NCI-H460 (cell line): ENCODE data around the gene SIGLEC1. TPM values are rescaled to one million over a fixed set of nuclear protein-coding genes. Genes with fewer than 3 reads are reported as not detected.

Experiments
- DNase-seq: peaks from one replicate; pipeline ENCODE4 v3.0.0-alpha.2; 2016; ENCODE audit warnings: low read depth; ENCODE audit errors: extremely low read depth
- total RNA-seq: library from RNA; depleted of rRNA; stranded (reverse); fragments of >200 nt; shearing (Covaris generic); gene quantifications from 2 replicates; pipeline ENCODE4 v1.2.3, GENCODE V29; 2014

SIGLEC1 gene
- total RNA-seq, 1 experiment from 2014 or later = not detected

DNA sequence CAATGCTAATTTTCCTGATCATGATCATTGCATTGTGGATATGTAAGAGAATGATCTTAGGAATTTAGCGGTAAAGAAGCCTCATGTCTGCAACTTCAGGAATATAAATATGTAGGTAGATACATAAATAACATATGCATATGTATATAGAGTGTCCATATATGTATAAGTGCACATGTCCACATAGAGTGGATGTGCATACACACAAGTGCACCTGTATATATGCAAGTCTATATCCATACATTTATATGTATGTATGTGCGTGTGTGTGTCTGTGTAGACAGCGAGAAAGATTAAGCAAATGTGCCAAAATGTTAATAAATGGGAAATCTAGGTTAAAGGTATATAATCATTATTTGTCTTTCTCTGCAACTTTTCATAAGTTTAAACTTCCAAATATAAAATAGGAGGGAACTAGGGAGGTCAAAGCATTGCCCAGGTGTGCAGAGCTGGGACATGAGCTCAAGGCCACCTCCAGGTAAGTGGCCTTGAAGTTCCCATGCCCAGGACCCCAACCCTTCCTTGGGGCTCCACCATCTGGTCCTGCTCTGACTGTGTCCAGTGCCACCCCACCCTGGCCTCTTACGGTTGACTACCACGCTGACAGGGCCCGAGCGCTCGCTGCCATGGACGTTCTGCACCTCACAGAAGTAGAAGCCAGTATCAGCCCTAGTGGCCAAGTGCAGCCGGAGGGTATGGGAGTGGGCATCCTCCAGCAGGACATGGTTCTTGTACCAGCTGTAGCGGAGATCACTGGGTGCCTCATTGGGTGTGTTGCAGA is 9.6 kb downstream of the SIGLEC1 start:
- DNase-seq = no peak

DNA sequence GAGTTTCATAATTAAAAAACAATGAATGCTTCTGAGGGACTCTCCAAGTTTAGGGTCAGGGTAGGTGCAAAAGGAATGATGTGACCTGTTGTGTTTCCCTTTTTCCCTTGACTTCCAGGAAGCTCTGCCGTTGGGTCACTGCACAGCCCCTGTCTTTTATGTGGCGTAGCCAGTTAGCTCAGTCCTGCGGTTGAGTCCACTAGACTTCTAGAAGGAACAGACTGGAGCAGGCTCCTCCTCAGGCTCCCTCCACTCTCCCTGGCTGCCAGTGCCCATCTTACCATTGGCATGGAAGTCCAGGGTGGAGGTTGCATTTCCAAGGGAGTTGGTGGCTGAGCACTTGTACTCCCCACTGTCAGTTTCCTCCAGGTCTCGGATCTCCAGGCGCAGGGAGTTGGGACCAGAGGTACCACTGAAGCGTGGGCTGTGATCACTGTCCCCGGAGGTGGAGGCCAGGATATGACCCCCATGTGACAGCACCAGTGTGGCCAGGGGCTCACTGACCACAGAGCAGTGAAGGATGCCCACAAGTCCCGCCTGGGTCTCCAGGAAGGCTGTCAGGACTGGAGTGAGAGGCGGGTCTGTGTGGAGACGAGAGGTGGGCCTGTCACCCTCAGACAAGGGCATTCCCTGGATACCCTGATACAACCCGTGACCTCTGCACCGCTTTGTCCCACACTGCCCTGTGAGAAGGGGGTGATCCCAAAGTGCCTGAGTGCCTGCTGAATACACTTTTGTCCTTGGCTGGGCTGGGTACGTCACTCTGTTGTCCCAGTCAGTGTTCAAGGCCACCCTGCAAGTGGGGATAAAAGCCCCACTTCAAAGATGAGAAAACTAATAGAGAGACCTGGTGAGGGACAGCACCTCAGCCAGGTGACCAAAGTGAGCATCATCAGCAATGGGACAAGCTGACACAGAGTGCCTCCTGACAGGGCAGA is 11.1 kb downstream of the SIGLEC1 start:
- no peak for DNase-seq

DNA sequence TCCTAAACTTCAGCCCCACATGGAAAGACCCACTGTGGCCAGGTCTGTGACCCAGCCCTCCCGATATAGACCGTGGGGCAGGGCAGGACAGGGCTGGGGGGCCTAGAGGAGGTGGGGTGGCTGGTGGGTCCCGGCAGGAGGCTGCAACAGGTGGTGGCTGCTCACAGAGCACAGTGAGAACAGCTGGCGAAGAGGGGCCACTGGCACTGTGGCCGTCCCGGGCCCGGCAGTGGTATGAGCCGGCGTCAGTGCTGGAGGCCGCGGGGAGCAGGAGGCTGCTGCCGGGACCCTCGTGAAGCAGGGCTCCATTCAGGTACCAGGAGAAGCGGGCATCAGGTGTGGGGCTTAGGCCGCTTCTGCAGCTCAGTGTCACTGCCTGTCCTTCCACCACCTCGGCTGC is 13.4 kb downstream of the SIGLEC1 start:
- DNase-seq = no peak

DNA sequence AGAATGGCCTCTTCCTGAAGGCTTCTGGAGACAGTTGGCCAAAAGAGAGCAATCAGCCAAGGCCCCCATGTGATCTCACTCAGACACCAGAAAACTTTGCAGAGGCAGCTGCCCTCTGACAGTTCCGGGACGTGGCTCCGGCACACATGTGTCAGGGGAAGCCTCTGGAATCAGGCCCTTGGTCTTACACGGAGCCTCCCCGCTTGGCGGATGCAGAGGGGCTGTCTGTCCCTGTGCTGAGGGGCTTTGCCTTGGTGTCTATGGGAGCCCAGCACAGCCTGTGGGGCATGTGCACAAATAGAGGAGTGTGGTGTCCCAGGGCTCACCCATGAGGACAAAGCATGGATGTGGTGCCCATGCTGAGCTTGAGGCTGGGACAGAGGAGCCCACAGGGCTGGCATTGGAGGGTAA is 13.8 kb downstream of the SIGLEC1 start:
- DNase-seq = no peak

DNA sequence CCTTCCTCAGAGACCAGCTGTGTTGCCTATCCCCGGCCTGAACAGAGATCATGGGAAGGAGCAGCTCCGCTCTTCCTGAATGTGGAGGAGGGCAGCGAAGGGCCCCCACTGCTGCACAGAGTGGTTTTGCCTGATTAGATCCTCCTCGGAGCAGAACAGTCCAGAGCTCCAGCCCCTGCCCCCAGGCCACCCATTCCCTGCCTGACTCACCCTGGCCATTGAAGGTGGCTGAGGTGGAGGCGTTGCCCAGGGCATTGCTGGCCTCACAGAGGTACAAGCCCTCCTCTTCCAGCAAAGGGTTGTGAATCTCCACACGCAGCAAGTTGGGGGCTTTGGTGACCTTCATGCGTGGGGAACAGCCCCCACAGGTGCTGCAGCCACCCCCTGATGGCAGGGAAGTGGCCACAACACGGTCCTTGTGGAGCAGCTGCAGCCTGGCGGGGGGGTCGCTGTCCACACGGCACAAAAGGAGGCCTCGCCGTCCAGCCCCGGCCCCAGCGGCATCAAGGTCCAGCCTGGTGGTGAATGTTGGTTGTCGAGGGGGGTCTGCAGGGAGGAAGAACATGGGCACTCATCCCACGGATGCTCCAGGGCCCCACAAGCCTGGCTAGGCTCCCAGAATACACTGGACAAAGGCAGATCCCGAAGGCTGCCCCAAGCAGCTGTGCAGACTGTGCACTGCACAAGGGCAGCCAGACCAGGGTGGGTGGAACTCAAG is 14.7 kb downstream of the SIGLEC1 start:
- no peak for DNase-seq

DNA sequence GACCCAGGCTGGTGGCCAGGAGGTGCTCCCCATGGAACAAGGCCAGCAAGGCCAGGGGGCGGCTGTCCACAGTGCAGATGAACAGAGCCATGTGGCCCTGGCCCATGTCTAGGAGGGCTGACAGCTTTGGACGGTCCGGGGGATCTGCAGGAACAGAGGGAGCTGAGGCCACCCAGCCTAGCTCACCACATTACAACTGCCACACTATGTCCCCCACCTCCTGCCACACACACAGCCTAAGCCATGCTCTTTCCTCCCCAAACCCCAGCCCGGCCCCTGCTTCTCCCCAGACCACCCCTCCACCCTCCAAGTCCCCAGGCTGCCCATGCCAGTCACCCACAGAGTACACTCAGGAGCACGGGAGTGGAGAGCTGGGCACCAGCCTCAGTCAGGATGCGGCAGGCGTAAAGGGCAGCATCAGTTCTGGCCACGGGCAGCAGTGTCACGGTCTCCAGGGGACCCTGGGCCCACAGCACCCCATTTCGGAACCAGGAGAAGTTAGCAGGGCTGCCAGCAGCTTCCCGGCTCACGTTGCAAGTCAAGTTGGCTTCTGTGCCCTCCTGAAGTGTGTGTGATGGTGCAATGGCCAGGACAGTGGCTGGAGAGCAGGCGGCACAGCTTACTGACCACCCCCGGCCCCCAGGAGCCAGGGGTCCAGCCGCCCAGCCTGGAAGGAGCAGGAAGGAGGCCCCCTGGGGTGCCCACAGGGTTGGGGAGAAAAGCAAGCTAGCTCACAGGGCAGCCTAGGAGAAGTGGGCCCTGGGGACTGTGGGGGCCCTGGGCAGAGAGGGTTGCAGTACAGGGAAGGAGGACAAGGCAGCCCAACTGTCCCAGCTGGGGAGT is 15.4 kb downstream of the SIGLEC1 start:
- no peak for DNase-seq

DNA sequence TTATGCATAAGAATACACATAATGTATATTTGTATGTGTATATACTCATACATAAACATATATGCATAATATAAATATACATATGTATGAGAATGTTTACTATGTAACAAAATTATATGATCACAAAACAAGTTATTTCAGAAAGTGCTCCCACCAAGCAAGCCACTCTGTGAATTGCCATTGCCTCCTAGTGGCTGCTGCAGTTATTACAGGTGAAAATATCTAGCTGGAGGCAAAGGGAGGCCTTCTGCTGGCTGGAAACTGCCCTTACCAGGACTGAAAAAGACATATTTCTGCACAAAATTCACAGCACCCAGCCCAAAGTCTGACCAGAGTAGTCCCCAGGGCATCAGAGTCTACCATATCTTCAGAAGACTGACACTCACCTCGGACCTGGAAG is 16.2 kb downstream of the SIGLEC1 start:
- DNase-seq = no peak

DNA sequence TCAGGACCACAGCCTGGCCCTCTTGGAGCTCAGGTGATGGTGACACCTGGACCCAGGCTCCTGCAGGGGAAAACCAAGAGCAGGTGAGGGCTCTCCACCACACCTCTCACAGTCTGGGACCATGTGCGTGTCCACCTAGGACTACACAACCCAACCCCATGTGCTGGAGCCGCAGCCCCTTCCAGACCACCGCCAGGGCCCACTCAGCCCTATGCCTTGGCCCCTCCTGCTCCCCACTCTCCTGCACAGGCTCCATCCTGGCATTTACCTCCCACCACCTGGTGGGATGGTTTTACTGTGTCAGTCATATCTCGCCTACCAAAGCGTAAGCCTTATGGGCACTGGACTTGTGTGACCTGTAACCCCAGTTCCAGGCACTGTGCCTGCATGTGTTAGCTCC is 17.5 kb downstream of the SIGLEC1 start:
- no peak for DNase-seq

DNA sequence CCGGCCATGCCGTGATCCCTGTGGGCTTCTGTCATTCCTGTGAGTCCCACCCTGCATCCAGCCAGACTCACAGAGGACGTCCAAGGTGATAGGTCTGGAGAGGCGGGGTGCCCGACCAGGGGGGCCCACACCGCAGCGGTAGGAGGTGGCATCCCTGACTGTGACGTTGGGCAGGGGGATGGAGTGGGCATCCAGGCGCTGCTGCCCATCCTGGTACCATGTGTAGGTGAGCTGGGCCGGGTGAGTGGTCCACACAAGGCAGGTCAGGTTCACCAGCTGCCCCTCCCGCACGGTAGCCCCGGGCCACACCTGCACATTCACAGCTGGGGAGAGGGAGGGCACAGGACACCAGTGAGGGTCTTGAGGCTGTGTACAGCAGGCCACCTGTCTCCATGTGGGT is 19.0 kb downstream of the SIGLEC1 start:
- DNase-seq = no peak

DNA sequence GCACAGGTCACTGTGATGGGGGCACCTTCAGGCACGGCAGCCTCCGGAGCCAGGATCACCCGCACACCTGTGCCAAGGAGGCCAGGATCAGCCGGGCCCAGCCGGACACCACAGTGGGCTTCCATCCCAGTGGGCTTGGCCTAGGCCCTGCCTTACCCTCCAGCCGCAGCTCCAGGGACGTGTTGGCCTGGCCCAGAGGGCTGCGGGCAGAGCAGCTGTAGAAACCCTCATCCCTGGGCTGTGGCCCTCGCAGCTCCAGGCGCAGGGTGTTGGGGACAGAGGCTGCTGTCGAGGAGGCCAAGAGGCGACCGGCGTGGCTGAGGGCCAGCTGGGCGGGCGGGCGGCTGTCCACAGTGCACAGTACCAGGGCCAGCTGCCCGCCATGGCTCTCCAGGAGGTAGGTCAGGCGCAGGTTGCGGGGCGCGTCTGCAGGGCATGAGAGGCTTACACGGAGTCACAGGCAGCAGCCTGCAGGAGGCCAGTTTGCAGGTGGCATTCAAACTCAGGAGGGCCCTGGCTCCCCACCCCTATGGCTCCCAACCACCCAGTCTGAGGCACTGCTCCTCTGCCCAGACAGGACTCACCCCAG is 19.6 kb downstream of the SIGLEC1 start:
- no peak for DNase-seq

DNA sequence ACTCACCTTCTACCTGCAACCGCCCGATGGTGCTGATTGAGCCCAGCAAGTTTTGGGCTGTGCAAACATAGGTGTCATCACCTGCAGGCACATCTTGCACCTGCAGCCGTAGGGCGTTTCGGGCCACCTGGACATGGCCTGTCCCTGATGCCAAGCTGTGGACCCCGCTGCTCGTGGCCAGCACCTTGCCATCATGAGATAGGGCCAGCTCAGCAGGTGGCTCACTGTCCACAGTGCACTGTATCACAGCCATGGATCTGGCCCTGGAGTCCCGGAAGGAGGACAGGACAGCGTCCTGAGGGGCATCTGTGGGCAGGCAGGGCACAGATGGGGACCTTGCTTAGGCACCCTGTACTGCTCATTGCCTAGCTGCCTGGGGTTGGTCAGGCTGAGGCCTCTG is 20.5 kb downstream of the SIGLEC1 start:
- no peak for DNase-seq

DNA sequence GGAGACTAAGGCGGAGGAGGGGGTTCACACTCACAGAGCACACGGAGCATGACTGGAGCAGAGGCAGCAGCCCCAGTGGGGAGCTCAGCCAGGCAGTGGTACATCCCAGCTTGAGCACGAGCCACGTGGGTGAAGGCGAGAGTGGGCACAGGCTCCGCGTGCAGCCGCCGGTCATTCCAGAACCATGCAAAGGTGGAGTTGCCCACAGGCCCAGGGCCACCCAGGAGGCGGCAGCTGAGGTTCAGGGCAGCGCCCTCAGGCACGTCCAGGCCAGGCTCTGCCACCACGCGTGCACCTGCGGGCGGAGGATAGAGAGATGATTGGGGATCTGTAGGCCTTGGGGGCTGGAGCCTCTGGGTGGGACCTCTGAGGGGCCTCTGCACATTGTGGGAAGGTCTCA is 21.1 kb downstream of the SIGLEC1 start:
- DNase-seq = no peak

DNA sequence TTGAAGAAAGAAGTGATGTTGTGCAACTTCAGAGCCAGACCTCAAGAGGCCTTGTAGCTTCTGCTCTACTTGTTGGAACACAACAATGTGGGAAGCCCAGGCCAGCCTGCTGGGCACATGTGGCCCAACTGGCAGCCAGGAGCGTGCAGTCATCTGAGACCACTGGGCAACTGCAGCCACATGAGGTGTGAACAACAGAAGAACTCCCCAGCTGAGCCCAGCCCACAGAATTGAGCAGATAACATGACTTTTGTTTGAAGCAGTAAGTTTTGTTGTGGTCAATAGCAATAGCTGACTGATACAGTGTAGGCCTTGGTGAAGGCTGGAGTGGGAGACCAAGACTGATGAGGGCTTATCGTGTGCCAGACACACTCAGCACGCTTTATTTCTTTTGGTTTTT is 22.0 kb downstream of the SIGLEC1 start:
- DNase-seq = no peak

DNA sequence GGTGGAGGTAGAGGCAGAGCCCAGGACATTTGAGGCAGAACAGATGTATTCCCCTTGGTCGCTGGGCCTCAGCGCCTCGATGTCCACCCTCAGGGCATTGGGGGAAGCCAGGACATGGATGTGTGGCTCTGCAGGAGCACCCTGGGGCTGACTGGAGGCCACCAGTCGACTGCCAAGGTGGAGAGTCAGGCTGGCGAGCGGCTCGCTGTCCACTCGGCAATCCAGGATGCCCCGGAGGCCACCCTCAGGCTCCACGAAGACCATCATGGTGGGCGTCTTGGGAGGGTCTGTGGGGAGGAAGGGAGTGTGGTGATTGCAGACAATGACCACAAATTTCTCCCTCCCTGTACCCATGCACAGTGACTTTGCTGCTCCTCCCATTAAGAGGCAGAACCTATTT is 22.4 kb downstream of the SIGLEC1 start:
- DNase-seq = no peak

DNA sequence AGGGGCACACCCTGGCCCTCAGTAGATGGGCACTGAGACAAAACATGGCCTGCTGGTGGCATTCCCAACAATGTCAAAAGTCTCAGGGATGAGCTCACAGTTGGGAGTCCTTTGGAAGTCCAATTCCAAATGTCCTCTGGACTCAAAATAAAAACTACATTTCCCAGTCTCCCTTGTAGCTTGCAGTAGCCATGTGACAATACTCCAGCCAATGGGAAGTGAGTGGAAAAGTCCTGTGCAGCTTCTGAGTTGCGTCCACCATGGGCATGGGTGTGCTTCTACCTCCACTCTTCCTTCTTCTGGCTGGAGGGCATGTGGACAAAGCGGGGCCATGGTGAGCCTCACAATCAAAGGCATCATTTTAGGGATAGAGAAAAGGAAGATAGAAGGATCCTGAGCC is 24.7 kb downstream of the SIGLEC1 start:
- peak; percentile 19 for DNase-seq

DNA sequence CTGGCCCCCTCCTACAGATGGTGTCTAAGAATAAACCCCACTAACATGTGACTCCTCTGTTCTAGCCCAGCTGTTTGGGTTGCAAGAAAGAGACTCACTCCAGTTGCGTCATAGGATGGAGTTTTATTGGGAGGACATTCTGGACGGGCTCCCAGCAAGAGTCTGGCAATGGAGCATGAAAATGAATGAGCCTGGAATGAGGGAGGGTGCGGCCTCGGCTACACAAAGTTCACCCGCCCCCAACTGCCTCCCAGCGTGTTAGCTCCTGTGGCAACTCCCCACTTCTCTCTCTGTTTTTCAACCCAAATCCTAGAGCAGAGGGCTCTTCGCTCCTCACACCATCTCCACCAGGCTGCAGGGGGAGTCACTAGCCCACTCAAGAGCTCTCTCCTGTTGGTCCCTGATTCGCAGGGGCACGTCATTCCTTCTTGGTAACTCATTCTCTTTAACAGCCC is 25.5 kb downstream of the SIGLEC1 start:
- DNase-seq = peak; percentile 4

DNA sequence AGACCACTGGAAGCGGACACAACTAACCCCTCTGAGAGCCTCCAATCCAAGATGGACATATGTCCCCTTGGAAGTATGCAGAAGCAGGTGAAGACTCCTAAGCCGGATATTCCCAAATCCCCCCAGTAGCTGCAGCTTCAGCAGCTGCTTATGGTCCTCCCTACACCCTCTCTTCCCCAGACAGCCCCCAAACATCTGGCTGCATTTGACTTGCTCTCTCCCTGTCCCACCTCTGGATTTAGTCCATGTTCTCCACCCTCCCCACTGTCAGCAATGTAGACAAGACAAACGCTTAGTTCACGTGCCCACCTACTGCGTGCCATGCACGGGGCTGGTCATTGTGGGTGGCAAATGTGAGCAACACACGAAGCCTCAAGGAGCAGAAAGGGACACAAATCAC is 26.0 kb downstream of the SIGLEC1 start:
- DNase-seq = no peak

DNA sequence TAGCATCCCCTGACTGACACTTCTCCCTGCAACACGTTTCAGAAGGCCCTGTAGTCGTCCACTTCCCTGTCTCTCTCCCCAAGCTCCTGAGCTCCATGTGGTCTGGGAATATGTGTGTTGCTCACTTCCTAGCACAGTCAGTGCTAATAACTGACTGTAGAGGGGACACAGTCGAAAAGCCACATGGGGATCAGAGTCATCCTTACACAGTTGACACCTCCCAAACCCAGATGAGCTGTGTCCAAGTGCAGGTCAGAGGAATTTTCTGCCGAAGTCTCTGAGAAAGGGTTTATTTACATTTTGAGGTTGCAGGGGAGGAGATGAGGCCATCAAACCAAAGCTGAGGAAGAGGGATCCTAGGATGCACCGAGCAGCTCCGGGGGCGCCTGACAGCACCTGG is 27.1 kb downstream of the SIGLEC1 start:
- DNase-seq = no peak

DNA sequence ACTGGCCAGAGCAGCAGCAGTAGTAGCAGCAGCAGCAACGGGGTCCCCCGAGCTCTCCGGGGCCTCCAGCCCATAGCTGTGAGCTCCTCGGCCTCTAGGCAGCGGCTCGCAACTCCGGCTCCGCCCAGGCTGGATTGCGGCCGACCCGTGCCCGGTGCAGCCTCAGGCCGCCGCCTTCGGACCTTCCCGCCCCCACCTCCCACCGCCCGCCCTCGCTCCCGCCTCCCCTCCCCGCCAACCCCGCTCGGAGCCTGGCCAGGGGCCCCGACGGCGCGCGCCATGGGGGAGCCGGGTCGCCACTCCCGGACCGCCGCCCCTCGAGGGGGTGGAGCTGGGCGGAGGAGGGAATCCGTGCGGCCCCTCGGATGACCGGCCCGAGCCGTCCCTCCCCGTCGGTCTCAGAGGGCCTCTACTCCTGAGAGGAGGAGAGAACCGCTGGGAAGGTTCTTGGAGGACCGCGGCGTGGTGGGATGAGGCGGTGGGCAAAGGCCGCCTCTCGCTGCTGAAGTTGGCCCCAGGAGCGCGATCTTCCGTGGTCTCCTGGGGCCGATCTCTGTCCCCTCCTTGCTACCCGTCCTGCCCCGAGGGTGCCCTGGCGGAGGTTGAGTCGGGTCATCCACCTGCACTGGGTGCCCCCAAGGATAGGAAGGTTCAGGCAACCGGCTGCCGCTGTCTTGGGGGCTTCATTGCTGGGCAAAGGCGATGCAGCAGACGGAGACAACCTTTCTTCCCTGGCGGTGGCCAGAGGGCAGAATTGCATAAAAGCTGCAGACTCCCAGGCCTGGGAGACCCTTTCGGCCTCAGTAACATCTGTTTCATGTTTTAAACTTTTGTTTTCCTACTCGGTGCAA is 30.2 kb downstream of the SIGLEC1 start, which contains the start of gene ADAM33:
TSS of gene ADAM33 (minus strand) at position 80 of the 851 bp plus-strand sequence. CDS start at position 74, 6 bp downstream.
- DNase-seq = no peak
